SK-N-MC (cell line): ENCODE data around the gene DIP2C.
"Not testable (repeated sequence)": the region's sequence is repeated elsewhere in the genome, so short reads cannot be mapped to it uniquely, and the experiment has no call there.

ENCODE experiments used
- DNase-seq: peaks from one replicate; pipeline ENCODE4 v3.0.0-alpha.2; 2011; ENCODE audit warnings: low read depth, low spot score
- H3K27ac ChIP-seq: fragments of 200-600 bp; sonication (generic); 2 replicates; pipeline ENCODE4 v1.5.1; 2016; ENCODE audit warnings: mixed run types
- H3K36me3 ChIP-seq: fragments of 200-600 bp; sonication (generic); 2 replicates; pipeline ENCODE4 v1.6.1; 2017; ENCODE audit warnings: antibody characterized with exemption, low read length, mixed read lengths; ENCODE audit not compliant: insufficient read depth
- H3K4me3 ChIP-seq: fragments of 200-600 bp; sonication (generic); 2 replicates; pipeline ENCODE4 v1.5.1; 2016
- H3K9ac ChIP-seq: fragments of 200-600 bp; sonication (generic); 2 replicates; pipeline ENCODE4 v1.8.0; 2017; ENCODE audit warnings: mixed run types, mixed read lengths; ENCODE audit not compliant: insufficient read length
- H3K9me3 ChIP-seq: fragments of 200-600 bp; sonication (generic); 2 replicates; pipeline ENCODE4 v1.6.1; 2017; ENCODE audit warnings: low read depth, mild to moderate bottlenecking, antibody characterized with exemption, low read length, moderate library complexity, mixed read lengths
- EZH2 ChIP-seq: fragments of 200-600 bp; sonication (generic); IDR thresholded peaks from one replicate; pipeline ENCODE4 v1.6.1; 2017; ENCODE audit warnings: antibody characterized with exemption
- FOXP2 ChIP-seq: optimal IDR thresholded peaks from 2 replicates; pipeline ENCODE3; 2011; ENCODE audit warnings: mild to moderate bottlenecking, moderate library complexity; ENCODE audit not compliant: insufficient read depth; ENCODE audit errors: extremely low read length, control extremely low read depth
- POLR2AphosphoS5 ChIP-seq: IDR thresholded peaks from 2 replicates; pipeline ENCODE4 v1.6.1; 2012; ENCODE audit warnings: mild to moderate bottlenecking, low read depth, low read length, borderline replicate concordance

DIP2C gene

GRCh38 chr10:614790-615582 is 74.5 kb downstream of the DIP2C start:
- DNase-seq: no peak
- Histone ChIP-seq H3K36me3 (no peaks in the 10 kb centered on the region), H3K9me3 (no peaks in the 10 kb centered on the region), H3K4me3 (no peak overlapping the region), H3K9ac (no peak overlapping the region), H3K27ac (no peak overlapping the region)
- TF ChIP-seq FOXP2 (no peak), EZH2 (no peak), POLR2AphosphoS5 (no peak)

- Histone ChIP-seq H3K9ac (no peak overlapping the region), H3K27ac (no peak overlapping the region), H3K9me3 (no peaks in the 10 kb centered on the region), H3K4me3 (no peak overlapping the region), H3K36me3 (no peaks in the 10 kb centered on the region)
- no peak for TF ChIP-seq FOXP2
- TF ChIP-seq POLR2AphosphoS5: no peak
- no peak for TF ChIP-seq EZH2
- DNase-seq: no peak
Measured at GRCh38 chr10:614139-614711, 75.2 kb downstream of the DIP2C start.

GRCh38 chr10:613271-614138 is 76.0 kb downstream of the DIP2C start:
- H3K9me3 ChIP-seq: no peaks in the 10 kb centered on the region
- DNase-seq: no peak
- no peak overlapping the region for H3K4me3 ChIP-seq
- no peaks in the 10 kb centered on the region for H3K36me3 ChIP-seq
- no peak overlapping the region for H3K9ac ChIP-seq
- TF ChIP-seq FOXP2 (no peak), EZH2 (no peak), POLR2AphosphoS5 (no peak)
- H3K27ac ChIP-seq: no peak overlapping the region

- no peaks in the 10 kb centered on the region for H3K9me3 ChIP-seq
- no peak overlapping the region for H3K27ac ChIP-seq
- H3K9ac ChIP-seq: no peak overlapping the region
- H3K36me3 ChIP-seq: no peaks in the 10 kb centered on the region
- DNase-seq: no peak
- TF ChIP-seq FOXP2 (no peak), EZH2 (no peak), POLR2AphosphoS5 (no peak)
- no peak overlapping the region for H3K4me3 ChIP-seq
Measured at GRCh38 chr10:612696-613095, 76.8 kb downstream of the DIP2C start.

- not testable (repeated sequence) for H3K9me3 ChIP-seq, H3K27ac ChIP-seq
Measured at GRCh38 chr10:610642-611305, 78.7 kb downstream of the DIP2C start.

GRCh38 chr10:609868-610545 is 79.5 kb downstream of the DIP2C start:
- no peak overlapping the region for H3K27ac ChIP-seq
- no peaks in the 10 kb centered on the region for H3K9me3 ChIP-seq
- H3K36me3 ChIP-seq: no peaks in the 10 kb centered on the region
- TF ChIP-seq POLR2AphosphoS5: no peak
- no peak overlapping the region for H3K9ac ChIP-seq
- DNase-seq: no peak
- H3K4me3 ChIP-seq: no peak overlapping the region

More at GRCh38 chr10:610642-611305, 78.7 kb downstream of the DIP2C start:
- not testable (repeated sequence) for H3K4me3 ChIP-seq, H3K36me3 ChIP-seq, H3K9ac ChIP-seq, DNase-seq

- no peak for TF ChIP-seq FOXP2
- TF ChIP-seq EZH2: no peak
- no peak for TF ChIP-seq POLR2AphosphoS5
- Histone ChIP-seq H3K9me3 (no peaks in the 10 kb centered on the region), H3K27ac (peak overlapping the region; percentile 45; the same call in 1 of the 2 replicates), H3K9ac (no peak overlapping the region), H3K36me3 (no peaks in the 10 kb centered on the region), H3K4me3 (no peak overlapping the region)
- no peak for DNase-seq
Measured at GRCh38 chr10:609262-609658, 80.2 kb downstream of the DIP2C start.
